ENCODE measurements around the gene CCDC152. TPM values are rescaled to one million over a fixed set of nuclear protein-coding genes. Genes with fewer than 3 reads are reported as not detected.

CCDC152 gene
- total RNA-seq, 1 donor from 2014 or later: not detected

DNA sequence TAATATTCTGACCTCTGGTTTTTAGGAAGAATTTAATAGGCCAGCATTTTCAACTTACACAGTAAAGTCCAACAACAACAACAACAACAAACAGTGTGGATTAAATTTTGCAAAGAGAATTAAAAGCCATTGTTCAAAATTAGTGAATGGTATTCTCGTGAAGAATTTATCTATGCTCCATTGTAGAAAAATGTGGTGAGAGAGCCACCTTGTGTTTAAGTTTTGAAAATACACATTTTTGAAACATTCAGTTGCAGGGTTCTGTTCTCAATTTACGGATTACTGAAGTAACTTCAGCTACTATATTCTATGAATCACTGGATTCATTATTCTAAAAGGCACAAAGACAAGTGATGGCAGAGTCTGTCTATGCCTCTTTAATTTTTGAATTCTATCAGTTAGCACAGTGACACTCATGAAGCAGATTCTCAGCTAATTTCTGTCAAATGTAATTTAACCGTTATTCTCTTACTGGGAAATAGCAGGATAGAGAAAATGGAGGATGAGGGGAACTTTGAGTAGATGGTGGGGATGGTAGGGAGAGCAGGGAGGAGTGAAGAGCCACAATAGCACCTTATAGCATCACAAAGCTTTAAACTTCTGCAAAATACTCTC, 11.0 kb downstream of the CCDC152 start:
- H3K4me3 ChIP-seq: no peak overlapping the region
- intact Hi-C loops (cut with DNase I): loop anchor here (2.0 to 5.0 kb wide), 4 partner anchors 120 to 911 kb away; partner anchors contain the start of gene GHR
- no peaks in the 10 kb centered on the region for H3K36me3 ChIP-seq
- DNase-seq (ENCODE audit: low spot score in 2 of 2): no peak
- TF ChIP-seq, protein P1, sequence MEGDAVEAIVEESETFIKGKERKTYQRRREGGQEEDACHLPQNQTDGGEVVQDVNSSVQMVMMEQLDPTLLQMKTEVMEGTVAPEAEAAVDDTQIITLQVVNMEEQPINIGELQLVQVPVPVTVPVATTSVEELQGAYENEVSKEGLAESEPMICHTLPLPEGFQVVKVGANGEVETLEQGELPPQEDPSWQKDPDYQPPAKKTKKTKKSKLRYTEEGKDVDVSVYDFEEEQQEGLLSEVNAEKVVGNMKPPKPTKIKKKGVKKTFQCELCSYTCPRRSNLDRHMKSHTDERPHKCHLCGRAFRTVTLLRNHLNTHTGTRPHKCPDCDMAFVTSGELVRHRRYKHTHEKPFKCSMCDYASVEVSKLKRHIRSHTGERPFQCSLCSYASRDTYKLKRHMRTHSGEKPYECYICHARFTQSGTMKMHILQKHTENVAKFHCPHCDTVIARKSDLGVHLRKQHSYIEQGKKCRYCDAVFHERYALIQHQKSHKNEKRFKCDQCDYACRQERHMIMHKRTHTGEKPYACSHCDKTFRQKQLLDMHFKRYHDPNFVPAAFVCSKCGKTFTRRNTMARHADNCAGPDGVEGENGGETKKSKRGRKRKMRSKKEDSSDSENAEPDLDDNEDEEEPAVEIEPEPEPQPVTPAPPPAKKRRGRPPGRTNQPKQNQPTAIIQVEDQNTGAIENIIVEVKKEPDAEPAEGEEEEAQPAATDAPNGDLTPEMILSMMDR (IDR thresholded peaks at IDR 0.05): peak; percentile 23 to 67 (median 35)
- no peaks in the 10 kb centered on the region for H3K27me3 ChIP-seq
- no peak overlapping the region for H3K27ac ChIP-seq
- no peaks in the 10 kb centered on the region for H3K9me3 ChIP-seq
- no peaks in the 10 kb centered on the region for H3K4me1 ChIP-seq

DNA sequence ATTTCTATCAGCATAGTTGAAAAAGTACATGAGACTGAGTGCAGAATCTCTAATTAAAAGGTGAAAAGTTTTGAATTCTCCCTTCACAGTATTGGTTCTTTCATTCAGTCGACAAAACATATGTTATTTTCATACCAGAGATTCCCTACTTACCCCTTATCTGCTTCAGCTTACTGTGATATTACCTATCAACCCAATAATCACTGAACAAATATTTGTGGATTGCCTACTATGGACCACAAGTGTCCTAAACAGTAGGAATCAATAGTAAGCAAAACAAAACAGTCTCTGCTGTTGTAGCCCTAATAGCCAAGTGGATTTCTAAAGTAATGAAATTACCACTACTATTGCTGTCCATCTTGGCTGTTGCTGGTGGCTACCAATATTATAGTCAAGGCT, 11.5 kb downstream of the CCDC152 start:
- Histone ChIP-seq H3K27me3 (no peaks in the 10 kb centered on the region), H3K36me3 (no peaks in the 10 kb centered on the region), H3K9me3 (no peaks in the 10 kb centered on the region), H3K27ac (no peak overlapping the region), H3K4me3 (no peak overlapping the region), H3K4me1 (no peaks in the 10 kb centered on the region)
- TF ChIP-seq, protein P1 (IDR thresholded peaks at IDR 0.05): no peak
- no peak for DNase-seq (ENCODE audit: low spot score in 2 of 2)
- intact Hi-C loops (cut with DNase I): loop anchor here (5.0 kb wide), 3 partner anchors 119 to 761 kb away; partner anchors contain the start of gene GHR

DNA sequence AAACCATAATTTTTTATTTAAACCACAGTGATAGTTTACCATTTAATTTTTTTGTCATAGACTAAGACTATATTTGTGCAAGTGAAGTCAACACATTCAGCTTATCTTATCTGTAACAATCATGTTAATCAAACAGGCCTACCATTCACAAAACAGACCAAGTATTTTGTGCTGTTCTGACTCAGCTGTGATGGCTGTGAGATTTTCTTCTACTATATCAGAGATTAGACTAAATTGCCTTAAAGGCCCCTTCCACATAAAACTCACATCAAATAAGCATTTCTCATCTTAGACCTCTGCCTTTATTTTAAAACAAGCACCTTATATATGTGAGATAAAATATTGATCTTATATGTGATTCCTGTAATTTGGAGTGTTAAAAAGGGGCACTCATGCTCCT, 13.4 kb downstream of the CCDC152 start:
- TF ChIP-seq, protein P1 (IDR thresholded peaks at IDR 0.05): no peak
- Histone ChIP-seq H3K4me3 (no peak overlapping the region), H3K36me3 (no peaks in the 10 kb centered on the region), H3K9me3 (no peaks in the 10 kb centered on the region), H3K27me3 (no peaks in the 10 kb centered on the region), H3K27ac (no peak overlapping the region), H3K4me1 (no peaks in the 10 kb centered on the region)
- no peak for DNase-seq (ENCODE audit: low spot score in 2 of 2)
- intact Hi-C loops (cut with DNase I): no loop called here

DNA sequence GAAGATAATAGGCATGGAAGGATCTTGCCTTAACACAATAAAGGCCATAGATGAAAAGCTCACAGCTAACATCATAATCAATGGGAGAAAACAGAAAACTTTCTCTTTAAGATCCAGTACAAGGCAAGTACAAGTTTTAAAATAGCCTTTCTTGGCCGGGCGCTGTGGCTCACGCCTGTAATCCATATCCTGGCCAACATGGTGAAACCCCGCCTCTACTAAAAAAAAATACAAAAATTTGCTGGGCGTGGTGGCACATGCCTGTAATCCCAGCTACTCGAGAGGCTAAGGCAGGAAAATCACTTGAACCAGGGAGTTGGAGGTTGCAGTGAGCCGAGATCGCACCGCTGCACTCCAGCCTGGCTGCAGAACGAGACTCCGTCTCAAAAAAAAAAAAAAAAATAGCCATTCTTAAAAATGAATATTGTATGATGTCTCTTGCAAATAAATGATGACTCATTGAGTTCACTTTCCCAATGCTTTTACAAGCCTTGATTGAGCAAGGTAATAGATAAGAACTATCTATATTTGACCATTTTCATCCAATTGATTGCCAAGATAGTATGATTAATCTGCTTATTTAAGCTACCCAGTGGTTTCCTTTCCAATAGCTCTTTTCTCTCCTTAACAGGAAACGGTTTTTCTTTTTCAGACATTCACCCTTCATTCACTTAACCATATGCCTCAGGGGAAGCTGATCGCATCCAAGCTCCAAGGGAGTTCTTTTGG, 15.8 kb downstream of the CCDC152 start:
- TF ChIP-seq, protein P1 (IDR thresholded peaks at IDR 0.05): no peak
- intact Hi-C loops (cut with DNase I): no loop called here
- no peak for DNase-seq (ENCODE audit: low spot score in 2 of 2)
- peak overlapping the region; percentile 28 to 37 for H3K4me3 ChIP-seq
- no peaks in the 10 kb centered on the region for H3K9me3 ChIP-seq
- no peaks in the 10 kb centered on the region for H3K36me3 ChIP-seq
- H3K4me1 ChIP-seq: no peaks in the 10 kb centered on the region
- H3K27ac ChIP-seq: no peak overlapping the region
- no peaks in the 10 kb centered on the region for H3K27me3 ChIP-seq

DNA sequence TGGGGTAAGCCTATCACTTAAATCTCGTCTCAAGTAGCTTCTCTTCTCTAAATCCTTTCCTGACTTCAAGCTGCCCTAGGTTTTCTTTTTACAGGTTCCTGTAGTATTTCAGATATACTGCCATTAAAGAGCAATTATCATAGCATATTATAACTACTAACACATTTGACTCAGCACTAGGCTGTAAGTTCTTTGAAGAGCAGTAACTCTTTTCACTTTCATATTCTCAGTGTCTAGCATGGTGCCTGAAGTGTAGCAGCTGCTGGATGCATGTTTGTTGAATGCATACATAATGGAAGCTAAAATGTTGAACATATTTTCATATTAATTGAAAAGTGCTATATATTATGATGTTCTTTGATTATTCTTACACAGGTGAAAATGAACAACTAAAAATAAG, 22.5 kb downstream of the CCDC152 start:
- H3K4me3 ChIP-seq: no peak overlapping the region

More for the DNA sequence above, 22.5 kb downstream of the CCDC152 start:
- Histone ChIP-seq H3K27me3 (no peaks in the 10 kb centered on the region), H3K36me3 (no peaks in the 10 kb centered on the region), H3K27ac (no peak overlapping the region), H3K4me1 (no peaks in the 10 kb centered on the region), H3K9me3 (no peaks in the 10 kb centered on the region)
- TF ChIP-seq, protein P1 (IDR thresholded peaks at IDR 0.05): no peak
- intact Hi-C loops (cut with DNase I): no loop called here
- DNase-seq (ENCODE audit: low spot score in 2 of 2): no peak

Data from ascending aorta (tissue), 2 donors.